ENCODE measurements around the gene ALAS1. TPM values are rescaled to one million over a fixed set of nuclear protein-coding genes. Genes with fewer than 3 reads are reported as not detected.

ALAS1 gene
- total RNA-seq, 1 experiment from 2014 or later = 71.2 TPM

GRCh38 chr3:52213901-52214300 lies 15.9 kb downstream of the ALAS1 start:
- ChIA-PET CTCF (interaction anchor here (0.7 kb wide), 1 partner anchor 67 kb away, joined by 3 read pairs; no protein-coding TSS in a partner anchor), POLR2A (ENCODE audit: unreplicated experiment) (no interaction called here)
- DNase-seq = no peak
- intact Hi-C loops (cut with micrococcal nuclease; ENCODE audit: unreplicated experiment) = no loop called here
- Histone ChIP-seq H3F3A (ENCODE audit: insufficient read depth, low read depth) (peaks cover 50% of the 10 kb centered on the region), H3K27ac (no peak overlapping the region), H3K4me2 (no peak overlapping the region), H4K20me1 (ENCODE audit: insufficient read depth) (no peaks in the 10 kb centered on the region), H3K27me3 (ENCODE audit: insufficient read depth, low read depth) (no peaks in the 10 kb centered on the region), H3K36me3 (ENCODE audit: low read depth) (peaks cover 31% of the 10 kb centered on the region), H3K9me2 (ENCODE audit: insufficient read depth) (no peaks in the 10 kb centered on the region), H3K9me3 (ENCODE audit: insufficient read depth, low read depth) (no peaks in the 10 kb centered on the region), H3K79me2 (ENCODE audit: low read depth) (no peaks in the 10 kb centered on the region; the same call in 1 of the 2 replicates), H2AFZ (no peak overlapping the region), H3K4me1 (replicated peaks; ENCODE audit: insufficient read depth) (peaks cover 62% of the 10 kb centered on the region), H3K4me3 (no peak overlapping the region)
- TF ChIP-seq CTCF (conservative IDR thresholded peaks at IDR 0.05) (no peak), EZH2 (IDR thresholded peaks at IDR 0.05; ENCODE audit: low read depth) (no peak)
- no TSS peak for BruUV-seq (replicated peaks)

- POLR2A ChIA-PET (ENCODE audit: unreplicated experiment) = no interaction called here
- H3K9me3 ChIP-seq (ENCODE audit: insufficient read depth, low read depth) = no peaks in the 10 kb centered on the region
- DNase-seq = no peak
- TF ChIP-seq CTCF (conservative IDR thresholded peaks at IDR 0.05) = no peak
- TF ChIP-seq EZH2 (IDR thresholded peaks at IDR 0.05; ENCODE audit: low read depth) = no peak
- H3K4me1 ChIP-seq (replicated peaks; ENCODE audit: insufficient read depth) = peaks cover 70% of the 10 kb centered on the region
- H3K4me3 ChIP-seq = no peak overlapping the region
- BruUV-seq (replicated peaks) = no TSS peak
- no peaks in the 10 kb centered on the region for H4K20me1 ChIP-seq (ENCODE audit: insufficient read depth)
- no peak overlapping the region for H2AFZ ChIP-seq
- peak overlapping the region; percentile 60; the same call in 1 of the 2 replicates for H3K4me2 ChIP-seq
- H3K79me2 ChIP-seq (ENCODE audit: low read depth) = no peaks in the 10 kb centered on the region; the same call in 1 of the 2 replicates
- intact Hi-C loops (cut with micrococcal nuclease; ENCODE audit: unreplicated experiment) = loop anchor here (5.0 kb wide), 3 partner anchors 72 to 237 kb away; partner anchors contain the start of genes GLYCTK and TNNC1
- H3K27ac ChIP-seq = peak overlapping the region; percentile 97
- no peaks in the 10 kb centered on the region for H3K27me3 ChIP-seq (ENCODE audit: insufficient read depth, low read depth)
- peaks cover 24% of the 10 kb centered on the region for H3K36me3 ChIP-seq (ENCODE audit: low read depth)
- CTCF ChIA-PET = interaction anchor here (0.6 kb wide), 1 partner anchor 231 kb away, joined by 3 read pairs; no protein-coding TSS in a partner anchor
- no peaks in the 10 kb centered on the region for H3K9me2 ChIP-seq (ENCODE audit: insufficient read depth)
- peaks cover 49% of the 10 kb centered on the region for H3F3A ChIP-seq (ENCODE audit: insufficient read depth, low read depth)
Measured at GRCh38 chr3:52215351-52215750, 17.4 kb downstream of the ALAS1 start.

- CTCF ChIA-PET = interaction anchor here (0.5 to 1.2 kb wide), 4 partner anchors 21 to 1895 kb away, joined by 3 to 15 read pairs (median 6); no protein-coding TSS in a partner anchor
- Histone ChIP-seq H3F3A (ENCODE audit: insufficient read depth, low read depth) (peaks cover 43% of the 10 kb centered on the region), H3K4me3 (peak overlapping the region; percentile 17; the same call in 1 of the 2 replicates), H2AFZ (no peak overlapping the region), H3K4me2 (peak overlapping the region; percentile 69), H4K20me1 (ENCODE audit: insufficient read depth) (no peaks in the 10 kb centered on the region), H3K9me2 (ENCODE audit: insufficient read depth) (no peaks in the 10 kb centered on the region), H3K9me3 (ENCODE audit: insufficient read depth, low read depth) (no peaks in the 10 kb centered on the region), H3K27ac (peak overlapping the region; percentile 97), H3K4me1 (replicated peaks; ENCODE audit: insufficient read depth) (peaks cover 66% of the 10 kb centered on the region), H3K36me3 (ENCODE audit: low read depth) (peaks cover 14% of the 10 kb centered on the region), H3K27me3 (ENCODE audit: insufficient read depth, low read depth) (no peaks in the 10 kb centered on the region), H3K79me2 (ENCODE audit: low read depth) (no peaks in the 10 kb centered on the region; the same call in 1 of the 2 replicates)
- intact Hi-C loops (cut with micrococcal nuclease; ENCODE audit: unreplicated experiment) = loop anchor here (1.0 to 5.0 kb wide), 7 partner anchors 21 to 236 kb away; partner anchors contain the start of genes GLYCTK, POC1A and TNNC1
- TF ChIP-seq CTCF (conservative IDR thresholded peaks at IDR 0.05) = no peak
- TF ChIP-seq EZH2 (IDR thresholded peaks at IDR 0.05; ENCODE audit: low read depth) = no peak
- DNase-seq = peak; percentile 94 to 98
- POLR2A ChIA-PET (ENCODE audit: unreplicated experiment) = interaction anchor here (0.6 to 1.1 kb wide), 7 partner anchors 12 to 319 kb away, joined by 3 to 10 read pairs (median 5); partner anchors contain the start of gene POC1A
- no TSS peak for BruUV-seq (replicated peaks)
Measured at GRCh38 chr3:52216585-52217408, 18.8 kb downstream of the ALAS1 start.

All from PC-9 (cell line).